IMR-90 (cell line): ENCODE measurements around the gene RNF31. TPM values are rescaled to one million over a fixed set of nuclear protein-coding genes. Genes with fewer than 3 reads are reported as not detected.

Experiments
- ATAC-seq: fragments of 200-7000 bp; cut with Tn5 transposase; 2 replicates; pipeline ENCODE4 v1.9.1; 2020; ENCODE audit warnings: low read depth, mild to moderate bottlenecking, moderate library complexity
- BruUV-seq: library from RNA; stranded (reverse); fragments of 400-500 nt; replicated peaks from 2 replicates; lab custom pipeline; 2021; lab: Mats Ljungman, UMichigan
- CTCF ChIA-PET: fragments of 300-600 bp; formaldehyde crosslinking; extraction: SDS; loops from one replicate; lab custom pipeline; 2021; ENCODE audit warnings: antibody characterized with exemption; lab: Yijun Ruan, JAX
- POLR2A ChIA-PET: fragments of 300-600 bp; sonication (Branson Sonifier 250); formaldehyde crosslinking; loops from one replicate; lab custom pipeline; 2022; ENCODE audit warnings: antibody characterized with exemption; ENCODE audit not compliant: unreplicated experiment; lab: Charles Lee
- DNase-seq: peaks from one replicate; pipeline ENCODE4 v3.0.0; 2013
- H2AFZ ChIP-seq: replicated peaks from 2 replicates; pipeline ENCODE3; 2013; ENCODE audit warnings: low read length, mild to moderate bottlenecking; ENCODE audit not compliant: poor library complexity
- H2AK5ac ChIP-seq: 2 replicates; pipeline ENCODE4 v1.6.1; 2013; ENCODE audit warnings: low read depth, low read length, inconsistent platforms
- H2AK9ac ChIP-seq: replicated peaks from 2 replicates; pipeline ENCODE3; 2013; ENCODE audit warnings: mild to moderate bottlenecking, low read depth, low read length, moderate library complexity; ENCODE audit not compliant: poor library complexity
- H2BK120ac ChIP-seq: 2 replicates; pipeline ENCODE4 v1.6.1; 2013; ENCODE audit warnings: low read depth, low read length, inconsistent platforms
- H2BK15ac ChIP-seq: 3 replicates; pipeline ENCODE4 v1.6.1; 2013; ENCODE audit warnings: low read depth, low read length, inconsistent platforms
- H2BK20ac ChIP-seq: 2 replicates; pipeline ENCODE4 v1.6.1; 2013; ENCODE audit warnings: low read depth, mild to moderate bottlenecking, inconsistent platforms, low read length, moderate library complexity
- H2BK5ac ChIP-seq: 2 replicates; pipeline ENCODE4 v1.6.1; 2013; ENCODE audit warnings: mild to moderate bottlenecking, low read depth, low read length, inconsistent platforms; ENCODE audit not compliant: poor library complexity, severe bottlenecking
- H3K14ac ChIP-seq: replicated peaks from 2 replicates; pipeline ENCODE4 v1.6.1; 2013; ENCODE audit warnings: low read depth, low read length, inconsistent platforms
- H3K18ac ChIP-seq: 2 replicates; pipeline ENCODE4 v1.6.1; 2013; ENCODE audit warnings: low read depth, low read length, control low read depth
- H3K23ac ChIP-seq: 2 replicates; pipeline ENCODE4 v1.6.1; 2013; ENCODE audit warnings: low read depth, low read length, inconsistent platforms
- H3K27ac ChIP-seq: 2 replicates; pipeline ENCODE4 v1.5.1; 2013; ENCODE audit warnings: mild to moderate bottlenecking, control low read depth, low read length; ENCODE audit not compliant: insufficient read depth
- H3K27me3 ChIP-seq: 2 replicates; pipeline ENCODE4 v1.6.1; 2013; ENCODE audit warnings: low read length; ENCODE audit not compliant: control insufficient read depth, insufficient read depth
- H3K36me3 ChIP-seq: 2 replicates; pipeline ENCODE4 v1.6.1; 2013; ENCODE audit warnings: low read length, mixed read lengths; ENCODE audit not compliant: control insufficient read depth, insufficient read depth
- H3K4ac ChIP-seq: 2 replicates; pipeline ENCODE4 v1.6.1; 2013; ENCODE audit warnings: low read depth, low read length, inconsistent platforms
- H3K4me1 ChIP-seq: 2 replicates; pipeline ENCODE4 v1.6.1; 2013; ENCODE audit warnings: low read length, mixed read lengths; ENCODE audit not compliant: control insufficient read depth, insufficient read depth
- H3K4me2 ChIP-seq: 2 replicates; pipeline ENCODE4 v1.6.1; 2013; ENCODE audit warnings: low read depth, mild to moderate bottlenecking, control low read depth, low read length, moderate library complexity
- H3K4me3 ChIP-seq: 2 replicates; pipeline ENCODE4 v1.5.1; 2013; ENCODE audit warnings: low read depth, mild to moderate bottlenecking, control low read depth, low read length, moderate library complexity; ENCODE audit not compliant: insufficient read depth
- H3K56ac ChIP-seq: 2 replicates; pipeline ENCODE4 v1.6.1; 2013; ENCODE audit warnings: low read length, inconsistent platforms; ENCODE audit not compliant: insufficient read depth; ENCODE audit errors: extremely low read depth
- H3K79me1 ChIP-seq, 2 experiments: 2 replicates each; pipeline ENCODE4 v1.6.1; 2013; ENCODE audit warnings: low read length in 2 of 2, inconsistent platforms in 1 of 2, low read depth in 1 of 2
- H3K9ac ChIP-seq: 2 replicates; pipeline ENCODE4 v1.6.1; 2013; ENCODE audit warnings: low read depth, low read length, control low read depth
- H3K9me1 ChIP-seq: 2 replicates; pipeline ENCODE4 v1.6.1; 2013; ENCODE audit warnings: low read length, inconsistent platforms; ENCODE audit not compliant: insufficient read depth
- H3K9me3 ChIP-seq: 2 replicates; pipeline ENCODE4 v1.6.1; 2013; ENCODE audit warnings: low read length; ENCODE audit not compliant: control insufficient read depth, insufficient read depth
- H4K20me1 ChIP-seq: 2 replicates; pipeline ENCODE4 v1.6.1; 2013; ENCODE audit warnings: low read length, inconsistent platforms; ENCODE audit not compliant: insufficient read depth
- H4K5ac ChIP-seq: 2 replicates; pipeline ENCODE4 v1.6.1; 2013; ENCODE audit warnings: mild to moderate bottlenecking, low read depth, low read length, control low read depth
- H4K8ac ChIP-seq, 2 experiments: 2 replicates each; pipeline ENCODE4 v1.6.1; 2013; ENCODE audit warnings: low read depth in 2 of 2, low read length in 2 of 2, control low read depth in 1 of 2, inconsistent platforms in 1 of 2
- H4K91ac ChIP-seq: 2 replicates; pipeline ENCODE4 v1.6.1; 2013; ENCODE audit warnings: low read depth, low read length, inconsistent platforms; ENCODE audit not compliant: insufficient read depth
- BHLHE40 ChIP-seq: fragments of 150-350 bp; IDR thresholded peaks from 2 replicates; pipeline ENCODE4 v1.6.1; 2016; ENCODE audit warnings: mild to moderate bottlenecking, low read depth, low read length
- CEBPB ChIP-seq: IDR thresholded peaks from 2 replicates; pipeline ENCODE4 v1.6.1; 2012; ENCODE audit warnings: low read depth, low read length, improper control_type of control experiment
- CHD1 ChIP-seq: IDR thresholded peaks from 2 replicates; pipeline ENCODE4 v1.6.1; 2012; ENCODE audit warnings: low read depth, low read length, improper control_type of control experiment
- CTCF ChIP-seq: conservative IDR thresholded peaks from 2 replicates; pipeline ENCODE4 v1.5.1; 2012; ENCODE audit warnings: mild to moderate bottlenecking, low read depth, low read length, improper control_type of control experiment
- ELK1 ChIP-seq: fragments of 150-350 bp; IDR thresholded peaks from 2 replicates; pipeline ENCODE4 v1.6.1; 2016; ENCODE audit warnings: low read depth, mild to moderate bottlenecking, low read length, moderate library complexity, borderline replicate concordance
- FOS ChIP-seq: fragments of 150-350 bp; IDR thresholded peaks from 2 replicates; pipeline ENCODE4 v1.6.1; 2016; ENCODE audit warnings: low read depth, low read length
- MAFK ChIP-seq: IDR thresholded peaks from 2 replicates; pipeline ENCODE4 v1.6.1; 2012; ENCODE audit warnings: low read depth, low read length, improper control_type of control experiment
- MXI1 ChIP-seq: IDR thresholded peaks from 2 replicates; pipeline ENCODE4 v1.6.1; 2012; ENCODE audit warnings: low read depth, mild to moderate bottlenecking, low read length, moderate library complexity, borderline replicate concordance
- NFE2L2 ChIP-seq: fragments of 150-350 bp; IDR thresholded peaks from 2 replicates; pipeline ENCODE4 v1.6.1; 2016; ENCODE audit warnings: low read depth, mild to moderate bottlenecking, low read length
- POLR2A ChIP-seq: IDR thresholded peaks from 2 replicates; pipeline ENCODE4 v1.6.1; 2012; ENCODE audit warnings: mild to moderate bottlenecking, low read depth, low read length
- RAD21 ChIP-seq: IDR thresholded peaks from 2 replicates; pipeline ENCODE4 v1.6.1; 2012; ENCODE audit warnings: low read length, improper control_type of control experiment
- RCOR1 ChIP-seq: IDR thresholded peaks from 2 replicates; pipeline ENCODE4 v1.6.1; 2012; ENCODE audit warnings: mild to moderate bottlenecking, low read length, improper control_type of control experiment; ENCODE audit not compliant: insufficient replicate concordance
- RFX5 ChIP-seq: IDR thresholded peaks from 2 replicates; pipeline ENCODE4 v1.8.0; 2012; ENCODE audit warnings: low read depth, mild to moderate bottlenecking, low read length, moderate library complexity
- SMC3 ChIP-seq: fragments of 150-350 bp; IDR thresholded peaks from 2 replicates; pipeline ENCODE4 v1.6.1; 2016; ENCODE audit warnings: low read depth, mild to moderate bottlenecking, antibody characterized with exemption, low read length, moderate library complexity
- WGBS, 2 experiments: methylation state at CpG; one replicate each; pipeline versions ENCODE4 v1.1.5 to v1.1.7; 2013; ENCODE audit warnings: missing lambda C conversion rate in 2 of 2; ENCODE audit not compliant: insufficient read length in 1 of 2; ENCODE audit errors: extremely low coverage in 2 of 2; 5-methylcytosine and 5-hydroxymethylcytosine counted together
- dilution Hi-C: fragments of 300-500 bp; cut with HindIII; formaldehyde crosslinking; loops from one replicate; pipeline ENCODE4 v1.14.3; 2018; ENCODE audit warnings: low sequenced_read_pairs; ENCODE audit not compliant: unreplicated experiment
- in situ Hi-C: fragments of 300-500 bp; cut with MboI; formaldehyde crosslinking; loops from 3 replicates; pipeline ENCODE4 v1.14.3; 2019; ENCODE audit warnings: low sequenced_read_pairs, inconsistent platforms, mixed read lengths
- intact Hi-C: fragments of 100-400 bp; cut with micrococcal nuclease; formaldehyde crosslinking; loops from 2 replicates; pipeline ENCODE4 v1.10.0; 2022
- polyA plus RNA-seq, 3 experiments: library from polyadenylated mRNA; depleted of rRNA; stranded (reverse); fragments of >200 nt; gene quantifications; 2 replicates each; pipeline ENCODE4 v1.2.3, GENCODE V29; 2012; ENCODE audit warnings: low replicate concordance in 1 of 3
- total RNA-seq: library from RNA; depleted of rRNA; stranded (reverse); fragments of >200 nt; gene quantifications from 2 replicates; pipeline ENCODE4 v1.2.3, GENCODE V29; 2012

RNF31 gene
- total and polyA plus RNA-seq, 2 of the 4 experiments (the other 2 are of a cell fraction) = 31.6 to 37.5 TPM

- TF ChIP-seq ELK1 = no peak
These were observed 2.8 kb downstream of the RNF31 start (continued) for GRCh38 chr14:24150061-24150460.

- Histone ChIP-seq H4K91ac (no peak overlapping the region), H2AK9ac (no peak overlapping the region), H3K79me1 (peaks cover 23 to 48% of the 10 kb centered on the region in 2 experiments), H4K5ac (no peak overlapping the region), H3K4me1 (peaks cover 5% of the 10 kb centered on the region), H3K36me3 (peaks cover 48% of the 10 kb centered on the region), H2AK5ac (no peak overlapping the region), H3K27ac (no peak overlapping the region), H2BK20ac (no peak overlapping the region), H3K23ac (no peak overlapping the region), H4K20me1 (peaks cover 10% of the 10 kb centered on the region), H3K14ac (no peak overlapping the region), H4K8ac (no peak overlapping the region), H3K27me3 (no peaks in the 10 kb centered on the region), H3K9me1 (no peaks in the 10 kb centered on the region), H2AFZ (no peak overlapping the region), H3K4ac (no peak overlapping the region), H3K9ac (no peak overlapping the region), H3K18ac (no peak overlapping the region), H2BK5ac (no peak overlapping the region), H3K4me3 (no peak overlapping the region), H3K4me2 (no peak overlapping the region), H2BK120ac (no peak overlapping the region), H3K9me3 (no peaks in the 10 kb centered on the region), H2BK15ac (no peak overlapping the region), H3K56ac (no peak overlapping the region)
- DNase-seq (no peak), ATAC-seq (no peak)
- dilution Hi-C loops = no loop called here
- intact Hi-C loops = no loop called here
- no TSS peak for BruUV-seq
- POLR2A ChIA-PET = no interaction called here
- in situ Hi-C loops = no loop called here
- CTCF ChIA-PET = interaction anchor here (4.3 kb wide), 1 partner anchor 10 kb away, joined by 14 read pairs; the partner anchor contains the start of gene IRF9
- WGBS, 2 experiments = 100% methylated on average over 5 of the region's 9 CpGs; no CpG with 5 or more reads in 1 of the 2 experiments
- no peak for TF ChIP-seq CTCF
- TF ChIP-seq POLR2A = no peak
- TF ChIP-seq CHD1 = no peak
- TF ChIP-seq RFX5 = no peak
- no peak for TF ChIP-seq BHLHE40
- no peak for TF ChIP-seq SMC3
- TF ChIP-seq MAFK = no peak
- no peak for TF ChIP-seq RAD21
- no peak for TF ChIP-seq CEBPB
- TF ChIP-seq ELK1 = no peak
- no peak for TF ChIP-seq FOS
- TF ChIP-seq MXI1 = no peak
- TF ChIP-seq RCOR1 = no peak
- no peak for TF ChIP-seq NFE2L2
These were observed 3.3 kb downstream of the RNF31 start for GRCh38 chr14:24150567-24150966.
